ENCODE results near the gene PHTF2.

PHTF2 gene

GRCh38 chr7:77796109-77796508, 2.5 kb upstream of the PHTF2 start:
- H3F3A ChIP-seq (ENCODE audit: control insufficient read depth, insufficient read depth): peaks cover 21% of the 10 kb centered on the region

GRCh38 chr7:77796960-77797359, 1.6 kb upstream of the PHTF2 start:
- Histone ChIP-seq H3K27me3 (ENCODE audit: control insufficient read depth, low read length) (no peaks in the 10 kb centered on the region), H3K4me2 (ENCODE audit: low read length) (peak overlapping the region; percentile 96), H3K9me2 (replicated peaks; ENCODE audit: control insufficient read depth, low read length) (no peaks in the 10 kb centered on the region), H3K36me3 (ENCODE audit: control insufficient read depth, low read length) (peaks cover 67% of the 10 kb centered on the region), H3K4me3 (ENCODE audit: low read length) (peak overlapping the region; percentile 90), H4K20me1 (ENCODE audit: control insufficient read depth, insufficient read depth, low read depth, low read length) (peaks cover 29% of the 10 kb centered on the region), H3K9me3 (ENCODE audit: control insufficient read depth, insufficient read depth, low read length) (no peaks in the 10 kb centered on the region), H3F3A (ENCODE audit: control insufficient read depth, insufficient read depth) (peaks cover 13% of the 10 kb centered on the region), H3K4me1 (ENCODE audit: control insufficient read depth, low read length) (peaks cover 45% of the 10 kb centered on the region), H3K79me2 (ENCODE audit: control insufficient read depth, low read length) (peaks cover 80% of the 10 kb centered on the region), H3K27ac (ENCODE audit: low read depth, low read length) (peak overlapping the region; percentile 65; the same call in 1 of the 2 replicates)
- TF ChIP-seq EZH2phosphoT487 (IDR thresholded peaks at IDR 0.05; ENCODE audit: borderline replicate concordance, low read length): no peak
- no peak for TF ChIP-seq CTCF (IDR thresholded peaks at IDR 0.05; ENCODE audit: low read depth, low read length, poor library complexity, severe bottlenecking)

More at GRCh38 chr7:77796109-77796508, 2.5 kb upstream of the PHTF2 start:
- Histone ChIP-seq H3K27me3 (ENCODE audit: control insufficient read depth, low read length) (no peaks in the 10 kb centered on the region), H3K27ac (ENCODE audit: low read depth, low read length) (no peak overlapping the region), H3K4me2 (ENCODE audit: low read length) (peak overlapping the region; percentile 96), H4K20me1 (ENCODE audit: control insufficient read depth, insufficient read depth, low read depth, low read length) (peaks cover 29% of the 10 kb centered on the region), H3K9me2 (replicated peaks; ENCODE audit: control insufficient read depth, low read length) (no peaks in the 10 kb centered on the region), H3K4me1 (ENCODE audit: control insufficient read depth, low read length) (peaks cover 37% of the 10 kb centered on the region), H3K79me2 (ENCODE audit: control insufficient read depth, low read length) (peaks cover 72% of the 10 kb centered on the region), H3K4me3 (ENCODE audit: low read length) (peak overlapping the region; percentile 90), H3K36me3 (ENCODE audit: control insufficient read depth, low read length) (peaks cover 67% of the 10 kb centered on the region), H3K9me3 (ENCODE audit: control insufficient read depth, insufficient read depth, low read length) (no peaks in the 10 kb centered on the region)
- TF ChIP-seq CTCF (IDR thresholded peaks at IDR 0.05; ENCODE audit: low read depth, low read length, poor library complexity, severe bottlenecking): no peak
- TF ChIP-seq EZH2phosphoT487 (IDR thresholded peaks at IDR 0.05; ENCODE audit: borderline replicate concordance, low read length): no peak

- H3K79me2 ChIP-seq (ENCODE audit: control insufficient read depth, low read length): peaks cover 89% of the 10 kb centered on the region
- H3K9me3 ChIP-seq (ENCODE audit: control insufficient read depth, insufficient read depth, low read length): no peaks in the 10 kb centered on the region
- peak overlapping the region; percentile 96 for H3K4me2 ChIP-seq (ENCODE audit: low read length)
- peak overlapping the region; percentile 90 for H3K4me3 ChIP-seq (ENCODE audit: low read length)
- H3K36me3 ChIP-seq (ENCODE audit: control insufficient read depth, low read length): peaks cover 64% of the 10 kb centered on the region
- peaks cover 14% of the 10 kb centered on the region for H3F3A ChIP-seq (ENCODE audit: control insufficient read depth, insufficient read depth)
- peak overlapping the region; percentile 65 for H3K27ac ChIP-seq (ENCODE audit: low read depth, low read length)
- TF ChIP-seq EZH2phosphoT487 (IDR thresholded peaks at IDR 0.05; ENCODE audit: borderline replicate concordance, low read length) (no peak), CTCF (IDR thresholded peaks at IDR 0.05; ENCODE audit: low read depth, low read length, poor library complexity, severe bottlenecking) (no peak)
- peaks cover 30% of the 10 kb centered on the region for H4K20me1 ChIP-seq (ENCODE audit: control insufficient read depth, insufficient read depth, low read depth, low read length)
- peaks cover 54% of the 10 kb centered on the region for H3K4me1 ChIP-seq (ENCODE audit: control insufficient read depth, low read length)
- H3K9me2 ChIP-seq (replicated peaks; ENCODE audit: control insufficient read depth, low read length): no peaks in the 10 kb centered on the region
- H3K27me3 ChIP-seq (ENCODE audit: control insufficient read depth, low read length): no peaks in the 10 kb centered on the region
Observed at GRCh38 chr7:77797734-77798393, 709 bp upstream of the PHTF2 start.
